GM18519 (cell line): Measurements from ENCODE around the gene SH3BP4.

Source experiments
- ATAC-seq: cut with Tn5 transposase; IDR thresholded peaks from one replicate; pipeline ENCODE4 v1.9.1; 2021; ENCODE audit warnings: mild to moderate bottlenecking, moderate library complexity; ENCODE audit not compliant: unreplicated experiment, low FRiP score

SH3BP4 gene

GRCh38 chr2:235032949-235033348 is 81.1 kb downstream of the SH3BP4 start:
- ATAC-seq: no peak

- no peak for ATAC-seq
These were observed 82.7 kb downstream of the SH3BP4 start for GRCh38 chr2:235034265-235035118.

- ATAC-seq: no peak
These were observed 85.9 kb downstream of the SH3BP4 start for GRCh38 chr2:235037604-235038166.

- ATAC-seq: no peak
These were observed 89.6 kb downstream of the SH3BP4 start for GRCh38 chr2:235041221-235041917.

- no peak for ATAC-seq
These were observed 90.2 kb downstream of the SH3BP4 start for GRCh38 chr2:235041918-235042575.

GRCh38 chr2:235042576-235043515 is 91.0 kb downstream of the SH3BP4 start:
- ATAC-seq: no peak

GRCh38 chr2:235043762-235044500 is 92.1 kb downstream of the SH3BP4 start:
- ATAC-seq: no peak

- no peak for ATAC-seq
These were observed 92.9 kb downstream of the SH3BP4 start for GRCh38 chr2:235044501-235045271.

- no peak for ATAC-seq
These were observed 93.6 kb downstream of the SH3BP4 start for GRCh38 chr2:235045336-235045972.

GRCh38 chr2:235045973-235046343 is 94.1 kb downstream of the SH3BP4 start:
- ATAC-seq: no peak

GRCh38 chr2:235046589-235046988 is 94.8 kb downstream of the SH3BP4 start:
- no peak for ATAC-seq

GRCh38 chr2:235047171-235048160 is 95.6 kb downstream of the SH3BP4 start:
- ATAC-seq: no peak

- ATAC-seq: no peak
These were observed 96.7 kb downstream of the SH3BP4 start for GRCh38 chr2:235048549-235048948.

GRCh38 chr2:235049069-235049468 is 97.3 kb downstream of the SH3BP4 start:
- ATAC-seq: no peak

GRCh38 chr2:235049719-235050118 is 97.9 kb downstream of the SH3BP4 start:
- no peak for ATAC-seq

GRCh38 chr2:235050980-235051351 is 99.1 kb downstream of the SH3BP4 start:
- no peak for ATAC-seq
